PFSK-1 (cell line): ENCODE measurements around the gene ADCY2.

ENCODE experiments used
- FOXP2 ChIP-seq: optimal IDR thresholded peaks from 2 replicates; pipeline ENCODE3; 2011; ENCODE audit warnings: borderline replicate concordance, control low read depth, inconsistent platforms; ENCODE audit not compliant: insufficient read depth; ENCODE audit errors: extremely low read length, extremely low read depth
- POLR2AphosphoS5 ChIP-seq: IDR thresholded peaks from 2 replicates; pipeline ENCODE4 v1.6.1; 2012; ENCODE audit warnings: low read depth, mild to moderate bottlenecking, control low read depth, low read length, moderate library complexity
- REST ChIP-seq, 2 experiments: IDR thresholded peaks; 2 replicates each; pipeline versions ENCODE4 v1.6.1 to v1.8.0; 2011 to 2012; ENCODE audit warnings: low read depth in 2 of 2, low read length in 2 of 2, control low read depth in 1 of 2, inconsistent platforms in 1 of 2, mild to moderate bottlenecking in 1 of 2, moderate library complexity in 1 of 2; ENCODE audit not compliant: insufficient read depth in 1 of 2
- SIN3A ChIP-seq: IDR thresholded peaks from 2 replicates; pipeline ENCODE4 v1.6.1; 2012; ENCODE audit warnings: mild to moderate bottlenecking, low read length, moderate library complexity, borderline replicate concordance; ENCODE audit not compliant: insufficient read depth
- TAF1 ChIP-seq: IDR thresholded peaks from 2 replicates; pipeline ENCODE4 v1.6.1; 2012; ENCODE audit warnings: low read length, control low read depth, borderline replicate concordance; ENCODE audit not compliant: insufficient read depth

Gene ADCY2

DNA sequence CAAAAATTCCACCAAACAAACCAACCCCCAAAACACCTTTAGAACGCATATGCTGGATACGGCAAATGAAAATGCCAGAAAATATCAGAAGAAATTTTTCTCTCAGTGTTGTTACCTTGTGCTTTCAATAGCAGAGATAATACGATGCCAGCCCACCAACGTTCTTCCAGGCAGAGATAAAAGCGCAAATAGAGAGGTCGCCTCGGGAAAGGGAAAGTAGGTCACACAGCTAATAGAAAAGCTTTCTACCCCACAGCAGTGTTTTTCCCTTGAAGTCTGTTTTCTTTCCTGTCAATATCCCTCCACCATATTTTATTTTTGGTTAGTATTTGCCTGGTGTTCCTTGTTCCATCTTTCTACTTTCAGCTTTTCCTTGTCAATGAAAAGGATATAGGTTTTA is 353.7 kb downstream of the ADCY2 start:
- TF ChIP-seq SIN3A (no peak), TAF1 (no peak), REST (IDR thresholded peaks at IDR 0.05; ENCODE audit: insufficient read depth in 1 of 2, low read depth in 2 of 2, low read length in 2 of 2) (no peak), POLR2AphosphoS5 (no peak), FOXP2 (no peak)

DNA sequence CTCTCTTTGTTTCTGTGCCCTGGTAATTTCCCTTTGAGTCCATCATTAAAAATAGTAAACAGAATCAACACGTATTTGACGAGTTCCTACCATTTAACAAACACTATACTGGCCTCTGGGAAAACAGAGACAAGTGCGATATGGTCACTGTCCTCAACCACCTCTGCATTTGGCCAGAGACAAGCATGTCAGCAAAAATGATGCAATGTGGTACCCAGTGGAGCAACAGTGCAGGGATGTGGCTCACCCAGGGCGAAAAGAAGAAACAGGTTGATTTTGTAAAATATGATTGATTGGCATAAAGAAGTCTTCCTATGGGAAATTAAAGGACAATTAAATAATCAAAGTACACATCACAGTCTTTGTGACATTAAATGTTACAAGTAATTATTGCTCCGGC is 355.9 kb downstream of the ADCY2 start:
- TF ChIP-seq SIN3A (no peak), REST (IDR thresholded peaks at IDR 0.05; ENCODE audit: insufficient read depth in 1 of 2, low read depth in 2 of 2, low read length in 2 of 2) (no peak), POLR2AphosphoS5 (no peak), TAF1 (no peak), FOXP2 (no peak)

DNA sequence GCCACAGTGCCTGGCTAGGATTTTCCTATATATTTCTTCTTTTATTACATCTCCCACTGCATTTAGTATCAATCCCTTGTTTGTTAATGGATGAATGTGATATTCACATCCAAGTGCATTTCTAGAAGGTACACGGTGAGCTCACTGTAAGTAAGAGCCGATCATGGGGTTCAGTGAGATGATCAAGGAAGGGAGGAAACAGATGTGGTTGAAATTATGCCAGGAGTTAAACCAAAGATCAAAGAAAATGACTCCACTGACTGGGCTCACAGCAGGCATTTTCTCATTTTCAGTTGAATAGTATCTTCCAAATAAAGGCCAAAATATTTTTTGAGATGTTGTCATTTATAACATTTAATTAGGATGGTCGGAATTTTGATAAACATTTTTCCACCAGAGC is 357.2 kb downstream of the ADCY2 start:
- TF ChIP-seq POLR2AphosphoS5 (no peak), FOXP2 (no peak), SIN3A (no peak), TAF1 (no peak), REST (IDR thresholded peaks at IDR 0.05; ENCODE audit: insufficient read depth in 1 of 2, low read depth in 2 of 2, low read length in 2 of 2) (no peak)

DNA sequence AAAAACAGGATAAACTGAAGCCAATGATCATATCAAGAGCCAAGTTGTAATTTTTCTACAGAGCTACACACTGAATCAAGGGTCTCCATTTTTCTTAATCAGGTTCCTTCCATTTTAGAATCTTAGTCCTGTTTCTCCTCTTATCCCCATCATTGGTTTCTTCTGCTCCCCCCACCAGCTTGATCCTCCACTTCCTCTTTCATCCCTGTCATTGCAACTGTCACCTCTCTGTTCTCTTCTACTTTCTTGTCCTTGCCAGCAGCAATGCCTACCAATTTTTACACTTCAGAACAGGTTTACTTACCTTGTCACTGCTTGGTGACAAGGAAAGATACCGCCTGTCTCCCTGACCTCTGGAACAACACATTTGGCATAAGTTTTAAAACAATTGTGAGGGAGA is 357.7 kb downstream of the ADCY2 start:
- TF ChIP-seq REST (IDR thresholded peaks at IDR 0.05; ENCODE audit: insufficient read depth in 1 of 2, low read depth in 2 of 2, low read length in 2 of 2) (no peak), SIN3A (no peak), POLR2AphosphoS5 (no peak), FOXP2 (no peak), TAF1 (no peak)

GRCh38 chr5:7754490-7754889 is 358.6 kb downstream of the ADCY2 start:
- TF ChIP-seq FOXP2 (no peak), TAF1 (no peak), REST (IDR thresholded peaks at IDR 0.05; ENCODE audit: insufficient read depth in 1 of 2, low read depth in 2 of 2, low read length in 2 of 2) (no peak), POLR2AphosphoS5 (no peak), SIN3A (no peak)
